SHP77 treated with DMSO at 0.1 percent for 48 hours (cell line): ENCODE data around the gene CDK9.
"Not testable (repeated sequence)": the region's sequence is repeated elsewhere in the genome, so short reads cannot be mapped to it uniquely, and the experiment has no call there.

Source experiments
- DNase-seq: peaks from one replicate; lab custom pipeline; 2025; lab: John Stamatoyannopoulos, UW

Gene CDK9

DNA sequence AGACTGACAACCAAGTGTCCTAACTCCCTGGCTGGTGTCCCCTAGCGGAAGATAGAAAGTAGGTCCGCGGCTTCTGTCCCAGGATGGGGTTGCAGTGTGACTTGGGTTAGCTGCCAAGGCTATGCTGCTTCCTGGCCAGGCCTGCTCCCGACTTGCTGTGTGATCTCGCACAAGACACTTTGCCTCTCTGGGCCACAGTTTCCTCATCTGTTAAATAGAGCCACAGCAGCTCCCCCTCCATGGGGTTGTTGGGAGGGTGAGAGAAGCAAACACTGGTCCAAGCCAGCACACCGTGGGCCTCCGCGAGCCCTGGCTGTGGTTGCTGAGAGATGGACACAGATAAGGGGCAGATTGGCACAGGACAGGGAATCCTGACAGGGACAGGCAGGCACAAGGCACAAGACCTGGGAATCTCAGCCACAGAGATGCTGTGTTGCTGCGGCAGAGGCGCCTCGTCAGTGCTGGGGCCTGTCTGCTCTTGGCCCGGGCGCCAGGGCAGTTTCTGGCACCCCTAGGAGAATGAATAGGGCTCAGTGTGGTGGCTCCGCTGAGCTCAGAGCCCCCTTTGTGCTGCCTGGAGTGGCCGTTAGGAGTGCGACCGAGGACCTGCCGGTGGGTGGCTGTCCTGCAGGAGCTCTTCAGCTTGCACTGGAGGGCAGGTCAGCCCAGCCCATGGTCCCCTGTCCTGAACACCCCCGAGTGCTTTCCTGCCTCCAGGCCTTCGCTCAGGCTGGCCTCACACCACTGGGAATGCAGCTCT is 5.5 kb upstream of the CDK9 start:
- DNase-seq, result no peak

DNA sequence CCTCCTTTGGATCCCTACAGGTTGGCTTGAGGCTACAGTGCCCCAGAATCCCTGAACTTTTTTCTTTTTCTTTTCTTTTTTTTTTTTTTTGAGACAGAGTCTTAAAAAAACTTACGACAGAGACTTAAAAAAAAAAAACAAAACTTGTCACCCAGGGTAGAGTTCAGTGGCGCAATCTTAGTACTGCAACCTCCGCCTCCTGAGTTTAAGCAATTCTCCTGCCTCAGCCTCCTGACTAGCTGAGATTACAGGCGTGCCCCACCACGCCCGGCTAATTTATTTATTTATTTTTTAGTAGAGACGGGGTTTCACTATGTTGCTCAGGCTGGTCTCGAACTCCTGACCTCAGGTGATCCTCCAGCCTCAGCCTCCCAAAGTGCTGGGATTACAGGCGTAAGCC is 4.9 kb upstream of the CDK9 start:
- DNase-seq, result not testable (repeated sequence)

DNA sequence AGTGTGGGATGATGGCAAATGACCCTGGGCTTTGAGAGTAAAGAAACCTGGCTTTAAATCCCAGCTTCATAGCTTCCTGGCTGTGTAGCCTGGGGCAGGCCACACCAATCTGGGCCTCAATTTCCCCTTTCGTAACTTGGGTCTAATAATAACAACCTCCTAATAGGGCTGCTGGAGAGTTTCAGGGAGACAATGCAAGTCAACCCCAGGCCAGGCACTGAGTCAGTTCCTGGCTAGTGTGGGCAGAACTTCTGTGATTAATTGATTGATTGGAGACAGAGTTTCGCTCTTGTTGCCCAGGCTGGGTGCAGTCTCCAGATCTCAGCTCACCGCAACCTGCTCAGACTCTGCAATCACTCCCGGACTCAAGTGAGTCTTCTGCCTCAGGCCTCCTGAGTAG is 4.0 kb upstream of the CDK9 start:
- DNase-seq, result no peak

DNA sequence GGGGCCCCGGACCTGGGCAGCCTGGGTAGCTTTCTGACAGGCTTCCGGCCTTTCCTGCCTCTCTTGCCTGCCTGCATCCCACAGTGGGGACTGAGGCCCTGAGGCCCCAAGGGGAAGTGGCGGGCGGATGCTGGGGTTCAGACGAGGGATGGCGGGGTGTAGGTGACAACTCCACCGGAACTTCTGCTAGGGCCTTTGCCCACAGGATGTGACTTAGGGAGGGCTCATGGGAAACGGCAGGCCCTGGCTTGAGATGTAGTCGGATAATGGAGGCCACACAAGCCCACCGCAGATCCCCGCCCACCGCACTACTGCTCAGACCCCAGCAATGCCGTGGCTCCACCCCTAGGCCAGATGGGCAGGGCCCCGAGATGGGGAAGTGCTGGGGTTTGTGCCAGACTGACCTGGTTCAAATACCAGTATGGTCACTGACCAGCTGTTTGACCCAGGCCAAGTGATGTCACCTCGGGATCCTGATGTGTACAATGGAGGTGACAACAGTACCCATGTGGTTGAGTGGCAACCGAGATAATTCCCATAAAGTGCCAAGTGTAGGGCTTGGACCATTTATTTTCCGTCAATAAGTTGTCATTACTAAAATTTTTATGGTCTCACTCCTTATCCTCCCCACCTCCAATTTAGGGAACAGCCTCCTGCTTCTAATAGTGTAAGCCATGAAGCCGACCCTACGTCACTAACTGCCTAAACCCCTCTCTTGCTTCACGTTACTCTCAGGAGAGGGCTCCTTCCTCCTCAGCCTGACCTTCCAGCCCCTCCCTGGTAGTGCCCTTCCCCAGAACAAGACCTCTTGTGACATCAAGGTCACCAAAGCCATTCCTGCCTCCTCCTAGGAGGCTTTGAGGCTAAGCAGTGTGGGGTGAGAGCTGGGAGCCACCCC is 2.5 kb upstream of the CDK9 start:
- no peak for DNase-seq

DNA sequence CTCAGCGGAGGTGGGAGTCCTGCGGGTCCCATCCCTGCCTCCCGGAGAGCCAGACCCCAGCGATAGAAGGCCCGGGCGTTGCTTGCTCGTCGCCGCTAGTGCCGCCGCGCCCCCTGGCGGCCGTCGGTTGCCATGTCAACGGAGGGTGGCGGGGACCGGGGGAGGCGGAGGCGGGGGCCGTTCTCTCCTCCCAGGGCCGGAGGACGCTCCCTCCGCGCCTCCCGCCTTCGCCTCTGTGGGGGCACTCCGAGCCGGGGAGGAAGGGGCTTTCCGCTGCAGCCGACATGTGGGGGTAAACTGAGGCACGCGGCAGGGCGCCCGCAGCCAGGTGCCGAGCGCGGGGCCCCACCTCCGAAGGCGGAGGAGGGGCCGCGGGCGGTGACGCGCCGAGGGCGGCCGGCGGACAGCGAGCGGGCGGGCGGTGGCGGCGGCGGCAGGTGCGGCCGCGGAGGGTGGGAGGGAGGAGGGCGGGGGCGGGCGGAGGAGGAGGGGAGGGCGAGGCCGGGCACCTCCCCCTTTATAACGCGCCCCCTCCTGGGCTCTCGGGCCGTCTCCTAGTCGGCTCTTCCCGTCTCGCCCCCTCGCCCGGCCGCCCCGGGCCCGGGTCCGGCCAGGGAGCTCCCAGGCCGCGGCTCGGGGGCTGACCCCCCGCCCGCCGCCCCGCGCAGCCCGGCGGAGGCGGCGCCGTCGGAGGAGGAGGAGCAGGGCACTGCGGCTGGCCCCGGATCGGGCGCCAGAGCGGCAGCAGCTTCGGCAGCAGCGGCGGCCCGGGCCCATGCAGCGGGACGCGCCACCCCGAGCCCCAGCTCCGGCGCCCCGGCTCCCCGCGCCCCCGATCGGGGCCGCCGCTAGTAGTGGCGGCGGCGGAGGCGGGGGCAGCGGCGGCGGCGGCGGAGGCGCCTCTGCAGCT is 556 bp upstream of the CDK9 start:
- DNase-seq, result peak; percentile 30

DNA sequence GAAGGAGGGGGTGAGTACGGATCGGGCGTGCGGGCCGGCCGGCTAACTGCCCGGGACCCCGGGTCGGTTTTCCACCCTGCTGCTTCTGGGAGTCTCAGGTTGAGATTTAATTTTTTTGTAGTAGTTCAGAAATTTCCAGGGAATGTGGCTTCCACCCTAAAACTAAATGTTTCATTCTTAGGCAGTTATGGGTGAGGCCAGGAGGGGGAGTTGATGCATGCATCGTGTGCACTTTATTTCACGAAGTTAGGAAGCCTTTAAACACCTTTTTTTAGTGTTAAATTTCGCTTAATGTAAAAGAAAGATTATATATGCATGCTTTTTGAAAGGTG is 905 bp downstream of the CDK9 start:
- DNase-seq, result no peak

DNA sequence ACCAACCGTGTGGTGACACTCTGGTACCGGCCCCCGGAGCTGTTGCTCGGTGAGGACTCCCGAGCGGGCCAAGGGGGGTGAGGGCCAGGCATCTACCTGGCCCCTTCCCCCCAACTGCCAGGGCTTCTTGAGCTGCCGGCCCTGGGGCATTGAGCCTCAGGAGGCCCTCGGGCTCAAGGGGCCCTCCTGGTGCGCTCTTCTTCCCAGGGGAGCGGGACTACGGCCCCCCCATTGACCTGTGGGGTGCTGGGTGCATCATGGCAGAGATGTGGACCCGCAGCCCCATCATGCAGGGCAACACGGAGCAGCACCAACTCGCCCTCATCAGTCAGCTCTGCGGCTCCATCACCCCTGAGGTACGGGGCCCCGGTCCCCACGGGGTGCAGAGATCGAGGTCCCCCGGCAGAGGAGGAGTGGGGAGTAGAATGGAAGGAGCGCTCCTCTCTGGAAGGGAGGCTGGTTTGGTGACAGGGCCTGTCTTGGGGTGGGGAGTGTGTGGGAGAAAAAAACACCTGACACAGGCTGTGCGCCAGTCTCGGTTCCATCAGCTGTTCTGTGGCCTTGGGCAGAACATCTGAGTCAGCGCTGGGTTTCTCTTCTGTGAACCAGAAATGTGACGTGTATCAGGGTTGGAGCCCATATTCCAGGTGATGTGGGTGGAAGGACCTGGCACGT is 2.6 kb downstream of the CDK9 start:
- DNase-seq, result no peak

DNA sequence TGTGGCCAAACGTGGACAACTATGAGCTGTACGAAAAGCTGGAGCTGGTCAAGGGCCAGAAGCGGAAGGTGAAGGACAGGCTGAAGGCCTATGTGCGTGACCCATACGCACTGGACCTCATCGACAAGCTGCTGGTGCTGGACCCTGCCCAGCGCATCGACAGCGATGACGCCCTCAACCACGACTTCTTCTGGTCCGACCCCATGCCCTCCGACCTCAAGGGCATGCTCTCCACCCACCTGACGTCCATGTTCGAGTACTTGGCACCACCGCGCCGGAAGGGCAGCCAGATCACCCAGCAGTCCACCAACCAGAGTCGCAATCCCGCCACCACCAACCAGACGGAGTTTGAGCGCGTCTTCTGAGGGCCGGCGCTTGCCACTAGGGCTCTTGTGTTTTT is 3.3 kb downstream of the CDK9 start:
- DNase-seq, result no peak

DNA sequence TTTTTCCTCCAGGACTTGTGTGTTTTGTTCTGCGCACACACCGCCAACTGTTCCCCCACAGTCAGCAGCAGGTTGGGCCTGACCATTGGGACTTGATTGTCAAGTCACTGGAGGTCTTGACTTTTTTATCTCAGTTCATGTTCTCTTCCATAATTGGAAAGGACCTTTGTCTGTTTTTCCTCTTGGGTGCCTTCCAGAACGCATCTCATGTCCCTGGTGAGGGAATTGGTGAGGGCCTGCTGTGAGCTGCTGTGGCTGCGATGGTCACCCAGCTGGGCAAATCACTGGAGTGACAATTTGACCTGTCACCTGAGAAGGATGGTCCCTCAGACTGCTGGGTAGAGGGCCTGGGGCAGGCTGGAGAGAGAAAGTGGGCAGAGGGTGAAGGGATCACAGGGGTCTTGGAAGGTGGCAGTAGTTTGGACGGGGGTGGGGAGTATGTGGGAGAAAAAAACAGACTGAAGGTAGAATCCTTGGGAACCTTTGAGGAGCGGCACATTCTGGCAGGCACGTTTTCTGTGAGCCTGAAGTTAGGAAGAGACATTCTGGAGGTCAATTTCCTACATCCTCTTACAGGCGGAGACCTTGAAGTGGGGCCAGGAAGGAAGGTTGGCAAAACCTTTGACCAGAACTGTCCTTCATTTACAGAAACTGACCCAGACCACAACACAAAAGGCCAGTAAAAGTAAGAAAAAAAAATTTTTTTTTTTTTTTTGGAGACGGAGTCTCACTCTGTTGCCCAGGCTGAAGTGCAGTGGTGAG is 4.4 kb downstream of the CDK9 start:
- DNase-seq, result no peak

DNA sequence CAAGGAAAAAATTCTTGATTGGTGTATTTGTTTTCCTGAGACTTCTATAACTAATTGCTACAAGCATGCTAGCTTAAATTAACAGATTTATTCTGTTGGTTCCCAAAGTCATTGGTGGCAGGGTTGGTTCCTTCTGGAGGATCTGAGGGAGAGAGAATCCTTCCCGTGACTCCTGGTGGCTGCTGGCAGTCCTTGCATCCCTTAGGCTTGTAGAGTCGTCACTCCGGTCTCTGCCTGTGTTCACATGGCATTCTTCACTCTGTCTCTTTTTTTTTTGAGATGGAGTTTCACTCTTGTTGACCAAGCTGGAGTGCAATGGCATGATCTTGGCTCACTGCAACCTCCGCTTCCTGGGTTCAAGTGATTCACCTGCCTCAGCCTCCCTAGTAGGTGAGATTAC is 5.3 kb downstream of the CDK9 start:
- DNase-seq, result no peak

DNA sequence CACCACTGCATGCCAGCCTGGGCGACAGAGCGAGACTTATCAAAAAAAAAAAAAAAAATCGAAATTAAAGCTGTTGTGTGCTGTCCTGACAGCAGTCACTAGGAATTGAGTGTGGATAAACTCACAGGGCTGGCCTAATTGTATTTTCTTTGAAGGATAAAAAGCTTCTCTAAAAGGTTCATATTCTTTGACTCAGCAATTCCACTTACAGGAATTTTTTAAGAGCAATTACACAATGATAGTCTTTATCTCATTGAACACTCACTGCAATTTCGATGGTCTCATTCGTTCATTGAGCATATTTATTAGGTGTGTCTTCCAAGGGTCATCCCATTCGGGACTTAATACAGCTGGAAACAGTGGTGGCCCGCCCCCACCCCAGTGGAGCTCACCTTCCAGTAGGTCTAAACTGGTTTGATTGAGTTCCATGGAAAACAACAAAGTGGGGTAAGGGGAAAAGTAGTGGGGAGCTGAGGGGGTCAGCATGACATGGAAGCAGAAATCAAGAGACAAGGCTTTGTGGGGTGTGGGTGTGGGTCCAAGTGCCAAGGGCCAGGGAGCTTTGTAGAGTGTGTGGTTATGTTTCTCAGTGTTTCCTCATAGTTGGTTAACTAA is 6.7 kb downstream of the CDK9 start:
- DNase-seq, result no peak

DNA sequence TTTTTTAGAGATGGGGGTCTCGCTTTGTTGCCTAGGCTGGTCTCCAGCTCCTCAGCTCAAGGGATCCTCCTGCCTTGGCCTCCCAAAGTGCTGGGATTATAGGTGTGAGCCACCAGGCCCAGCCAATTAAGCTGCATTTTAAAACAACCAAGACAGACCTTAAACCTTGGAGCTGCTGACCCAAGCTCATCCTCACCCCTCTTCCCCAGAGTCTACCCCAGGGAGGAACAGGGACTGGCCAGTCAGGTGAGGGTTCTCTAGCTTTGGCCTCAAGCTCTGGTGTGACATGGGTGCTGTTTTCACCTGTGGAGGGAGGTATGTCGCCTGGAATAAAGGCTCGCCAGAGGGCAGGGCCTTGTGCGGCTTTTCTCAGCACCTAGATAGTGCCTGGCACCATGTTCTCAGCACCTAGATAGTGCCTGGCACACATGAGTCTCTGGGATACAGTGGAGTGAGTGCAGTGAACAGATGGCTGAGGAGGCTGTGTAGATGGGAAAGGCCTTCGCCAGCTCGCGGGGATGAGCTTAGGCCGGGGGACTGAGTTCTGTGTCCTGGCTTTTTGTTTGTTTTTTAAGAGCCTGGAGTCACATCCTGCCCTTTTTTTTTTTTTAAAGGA is 7.4 kb downstream of the CDK9 start:
- DNase-seq, result no peak

DNA sequence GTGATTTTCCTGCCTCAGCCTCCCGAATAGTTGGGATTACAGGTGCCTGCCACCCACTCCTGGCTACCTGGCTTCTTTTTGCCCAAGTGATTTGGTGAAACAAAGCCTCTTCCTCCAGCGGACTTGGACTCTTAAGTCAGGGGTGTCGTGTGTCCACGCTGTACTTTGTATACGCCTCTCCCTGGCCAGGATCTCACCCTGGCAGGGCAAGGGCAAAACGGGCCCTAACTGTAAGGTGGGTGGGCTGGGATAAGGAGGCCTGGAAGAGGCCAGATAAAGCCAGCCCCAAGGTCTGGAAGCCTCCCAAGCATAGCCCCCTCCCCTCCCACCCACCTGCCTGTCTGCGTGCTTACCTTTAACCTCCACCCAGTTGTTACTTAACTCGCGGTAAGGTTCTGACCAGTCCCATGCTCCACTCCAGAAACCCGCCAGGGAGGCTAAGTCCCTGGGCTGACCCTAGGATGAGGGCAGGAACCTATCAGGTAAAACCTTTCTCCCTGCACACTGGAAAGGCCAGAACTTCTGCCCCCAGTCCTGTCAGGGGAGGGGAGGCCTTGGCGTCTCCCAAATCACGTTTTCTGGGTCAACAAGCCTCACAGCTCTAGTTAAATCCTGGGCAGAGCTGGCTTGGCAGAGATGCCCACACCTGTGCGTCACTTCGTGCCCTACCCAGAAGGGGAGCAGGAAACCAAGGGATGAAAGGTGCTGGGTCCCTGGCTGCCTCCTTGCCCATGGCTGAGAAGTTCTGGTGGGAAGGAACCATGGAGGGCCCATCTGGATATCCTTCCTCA is 8.4 kb downstream of the CDK9 start:
- no peak for DNase-seq

DNA sequence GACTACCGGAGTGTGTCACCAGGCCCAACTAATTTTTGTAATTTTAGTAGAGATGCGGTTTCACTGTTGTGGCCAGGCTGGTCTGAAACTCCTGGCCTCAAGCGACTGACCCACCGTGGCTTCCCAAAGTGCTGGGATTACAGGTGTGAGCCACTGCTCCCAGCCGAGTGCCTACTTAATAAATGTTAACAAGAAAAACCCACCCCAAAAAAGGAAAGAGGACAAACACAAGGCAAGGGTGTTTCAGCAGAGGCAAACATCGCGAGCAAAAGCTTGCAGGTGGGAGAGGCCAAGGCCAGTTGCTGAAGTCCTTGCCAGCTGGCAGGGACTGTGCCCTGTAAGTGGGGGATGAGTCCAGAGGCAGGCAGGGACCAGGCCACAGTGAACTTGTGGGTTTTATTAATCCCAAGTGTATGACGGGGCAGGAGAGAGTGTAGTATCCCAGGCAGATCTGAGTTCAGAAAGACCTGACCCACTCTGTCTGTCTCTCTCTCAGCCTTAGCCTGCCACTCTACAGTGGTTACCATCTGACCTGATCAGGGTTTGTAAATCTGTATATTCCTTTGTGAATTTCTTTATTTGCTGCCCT is 10.5 kb downstream of the CDK9 start:
- DNase-seq, result peak; percentile 25

DNA sequence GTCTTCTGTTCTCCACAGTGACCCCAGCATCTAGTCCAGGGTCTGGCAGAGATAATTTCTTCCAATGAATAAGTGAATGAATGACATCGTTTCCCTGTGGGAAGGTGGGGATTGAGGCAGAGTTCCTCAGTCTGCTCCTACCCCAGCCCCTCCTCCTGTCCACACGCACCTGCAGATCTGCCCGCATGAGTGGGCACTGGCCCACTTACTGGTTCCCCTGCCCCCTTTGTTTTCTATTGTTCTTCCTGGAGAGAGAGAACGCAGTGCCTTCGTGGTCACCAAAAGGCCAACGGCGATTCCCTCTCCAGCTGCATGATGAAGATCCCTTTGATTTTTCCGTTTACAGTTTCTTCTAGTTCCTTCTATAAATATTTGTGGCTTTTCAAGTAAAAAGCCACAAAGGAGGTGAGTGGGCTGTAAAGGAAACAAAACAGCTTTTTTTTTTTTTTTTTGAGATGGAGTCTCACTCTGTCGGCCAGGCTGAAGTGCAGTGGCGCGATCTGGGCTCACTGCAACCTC is 11.1 kb downstream of the CDK9 start:
- no peak for DNase-seq

DNA sequence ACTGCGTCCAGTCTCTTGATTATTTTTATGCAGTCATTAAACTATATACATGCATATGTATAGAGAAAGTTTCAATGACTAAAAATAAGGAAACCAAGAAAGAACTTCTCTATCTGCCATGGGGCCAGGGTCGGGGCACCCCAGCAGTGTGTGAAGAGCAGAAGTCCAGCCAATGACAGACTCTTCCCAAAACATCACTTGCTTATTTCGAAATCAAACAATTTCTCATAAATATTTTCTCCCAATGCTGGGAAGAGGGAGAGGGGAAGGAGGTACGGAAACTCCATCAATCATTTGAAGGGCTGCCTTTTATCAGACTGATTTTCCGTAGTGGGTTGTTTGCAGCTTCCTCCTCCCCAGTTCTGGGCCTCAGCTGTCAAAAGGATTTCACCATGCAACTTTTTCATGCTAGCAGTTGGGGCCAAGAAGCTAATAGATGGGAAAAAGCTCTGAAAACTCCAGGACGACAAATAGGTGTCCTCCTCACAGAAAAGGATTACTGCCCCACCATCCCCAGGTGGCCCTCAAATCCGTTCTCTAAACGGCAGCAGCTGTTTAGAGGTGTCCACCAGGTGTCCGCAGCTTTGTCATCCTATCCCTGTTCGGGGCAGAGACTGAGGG is 16.2 kb downstream of the CDK9 start:
- no peak for DNase-seq

DNA sequence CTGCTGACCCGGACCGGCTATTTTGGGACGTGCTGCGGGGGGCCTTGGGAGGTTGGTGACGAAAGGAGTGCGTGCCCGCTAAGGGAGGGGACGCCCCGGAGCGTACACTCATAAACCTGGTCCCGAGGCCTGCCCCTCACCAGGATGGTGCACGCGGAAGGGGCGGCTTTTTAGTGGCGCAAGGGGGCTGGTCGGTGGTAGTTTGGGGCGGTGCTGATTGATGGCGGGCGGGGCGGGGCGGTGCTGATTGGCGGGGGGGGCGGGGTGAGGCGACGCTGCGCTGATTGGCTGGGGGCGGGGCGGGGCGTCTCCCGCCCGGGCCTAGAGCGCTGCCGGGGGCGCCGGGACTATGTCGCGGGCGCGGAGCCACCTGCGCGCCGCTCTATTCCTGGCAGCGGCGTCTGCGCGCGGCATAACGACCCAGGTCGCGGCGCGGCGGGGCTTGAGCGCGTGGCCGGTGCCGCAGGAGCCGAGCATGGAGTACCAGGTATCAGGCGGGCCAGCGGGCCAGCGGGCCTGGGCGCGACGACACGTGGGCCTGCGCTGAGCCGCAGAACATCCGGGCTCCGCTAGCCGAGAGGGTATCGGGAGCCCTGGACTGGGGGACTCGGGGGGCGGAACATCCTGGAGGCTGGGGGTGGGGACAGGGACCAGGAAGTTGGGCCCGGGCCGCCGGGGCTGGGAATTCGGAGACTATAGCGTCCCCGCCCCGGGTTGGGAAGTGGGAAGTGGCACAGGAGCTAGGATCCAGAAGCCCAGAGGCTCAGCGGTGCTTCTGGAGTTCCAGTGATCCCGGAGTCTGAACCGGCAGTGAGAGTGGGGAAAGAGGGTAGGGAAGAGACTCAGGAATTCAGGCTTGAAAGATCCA is 17.0 kb downstream of the CDK9 start, which contains the start of gene FPGS:
TSS of gene FPGS (plus strand) at position 307 of the 868 bp plus-strand sequence. CDS start at position 350, 43 bp downstream.
- peak; percentile 64 for DNase-seq
